ENCODE measurements around the gene CACNB3.
A peak's percentile ranks its signal among the peaks of the same experiment; 100 is the strongest.
"Not testable (repeated sequence)": the region's sequence is repeated elsewhere in the genome, so short reads cannot be mapped to it uniquely, and the experiment has no call there.

The CACNB3 gene

GRCh38 chr12:48819986-48820725 lies 1.9 kb downstream of the CACNB3 start:
- DNase-seq = no peak

GRCh38 chr12:48822139-48822538 lies 3.8 kb downstream of the CACNB3 start:
- DNase-seq = no peak

GRCh38 chr12:48822711-48823110 lies 4.4 kb downstream of the CACNB3 start:
- DNase-seq = no peak

GRCh38 chr12:48823281-48823680 lies 5.0 kb downstream of the CACNB3 start:
- DNase-seq = no peak

GRCh38 chr12:48824112-48824511 lies 5.8 kb downstream of the CACNB3 start:
- no peak for DNase-seq

- no peak for DNase-seq
Observed at GRCh38 chr12:48824905-48825304, 6.6 kb downstream of the CACNB3 start.

- no peak for DNase-seq
Observed at GRCh38 chr12:48826209-48826855, 8.0 kb downstream of the CACNB3 start.

- DNase-seq = no peak
Observed at GRCh38 chr12:48827026-48827425, 8.7 kb downstream of the CACNB3 start.

GRCh38 chr12:48827513-48828096 lies 9.3 kb downstream of the CACNB3 start:
- DNase-seq = no peak

GRCh38 chr12:48828293-48828692 lies 10.0 kb downstream of the CACNB3 start:
- DNase-seq = no peak

GRCh38 chr12:48828841-48829575 lies 10.7 kb downstream of the CACNB3 start:
- no peak for DNase-seq

- no peak for DNase-seq
Observed at GRCh38 chr12:48831257-48831656, 13.0 kb downstream of the CACNB3 start.

GRCh38 chr12:48832321-48833060 lies 14.2 kb downstream of the CACNB3 start:
- no peak for DNase-seq

- no peak for DNase-seq
Observed at GRCh38 chr12:48838048-48838447, 19.8 kb downstream of the CACNB3 start.

GRCh38 chr12:48842021-48842420 lies 23.7 kb downstream of the CACNB3 start:
- not testable (repeated sequence) for DNase-seq

GRCh38 chr12:48851883-48852733 lies 33.8 kb downstream of the CACNB3 start, which contains the start of gene DDX23:
Gene DDX23 (minus strand): TSS chr12:48852163. CDS start chr12:48845782, 6,381 bp downstream.
- DNase-seq = peak; percentile 81

- peak; percentile 71 for DNase-seq
Observed at GRCh38 chr12:48852734-48853688, 34.7 kb downstream of the CACNB3 start.

- no peak for DNase-seq
Observed at GRCh38 chr12:48854488-48854887, 36.2 kb downstream of the CACNB3 start.

GRCh38 chr12:48854932-48855331 lies 36.6 kb downstream of the CACNB3 start:
- DNase-seq = not testable (repeated sequence)

- no peak for DNase-seq
Observed at GRCh38 chr12:48856379-48856778, 38.1 kb downstream of the CACNB3 start.
